NCI-H510A (cell line): ENCODE results near the gene ZSWIM1.
"Not testable (repeated sequence)": the region's sequence is repeated elsewhere in the genome, so short reads cannot be mapped to it uniquely, and the experiment has no call there.

Experiments
- DNase-seq: peaks from one replicate; lab custom pipeline; 2025; lab: John Stamatoyannopoulos, UW

ZSWIM1 gene

GRCh38 chr20:45931680-45932079, 50.7 kb downstream of the ZSWIM1 start:
- not testable (repeated sequence) for DNase-seq

- DNase-seq: peak; percentile 75
Observed at GRCh38 chr20:45933266-45934045, 52.4 kb downstream of the ZSWIM1 start.

GRCh38 chr20:45934046-45934585, 53.1 kb downstream of the ZSWIM1 start:
- no peak for DNase-seq
